ENCODE data around the gene HS1BP3.

HS1BP3 gene

DNA sequence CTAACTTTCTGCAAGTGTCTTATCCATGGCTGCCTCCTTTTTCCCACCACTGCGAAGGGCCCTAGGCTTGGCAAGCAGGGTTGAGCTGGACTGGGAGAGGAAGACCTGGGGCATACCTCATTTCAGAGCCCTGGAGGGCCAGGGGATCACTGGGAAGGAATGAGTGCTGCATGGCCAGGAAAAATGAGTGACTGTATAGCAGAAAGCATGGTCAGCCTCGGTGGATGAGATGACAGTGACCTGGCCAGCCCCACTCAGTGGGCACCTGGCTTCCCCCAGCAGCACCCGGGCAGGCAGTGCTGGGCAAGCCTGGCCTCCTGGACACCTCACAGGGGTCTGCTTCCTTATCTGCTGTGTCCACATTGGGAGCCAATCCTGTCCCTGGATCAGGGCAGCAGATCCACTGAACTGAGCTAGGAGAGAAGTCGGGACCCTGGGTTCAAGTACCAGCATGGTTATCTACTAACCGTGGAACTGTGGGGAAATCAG lies 76.4 kb downstream of the HS1BP3 start:
- no peak overlapping the region for H3K4me3 ChIP-seq (replicated peaks in 1 of 2; ENCODE audit: low read depth in 2 of 2, low read length in 2 of 2)
- DNase-seq (ENCODE audit: low read depth in 2 of 2), result no peak
- no peak for TF ChIP-seq CTCF (IDR thresholded peaks at IDR 0.05; ENCODE audit: low read depth, low read length)

DNA sequence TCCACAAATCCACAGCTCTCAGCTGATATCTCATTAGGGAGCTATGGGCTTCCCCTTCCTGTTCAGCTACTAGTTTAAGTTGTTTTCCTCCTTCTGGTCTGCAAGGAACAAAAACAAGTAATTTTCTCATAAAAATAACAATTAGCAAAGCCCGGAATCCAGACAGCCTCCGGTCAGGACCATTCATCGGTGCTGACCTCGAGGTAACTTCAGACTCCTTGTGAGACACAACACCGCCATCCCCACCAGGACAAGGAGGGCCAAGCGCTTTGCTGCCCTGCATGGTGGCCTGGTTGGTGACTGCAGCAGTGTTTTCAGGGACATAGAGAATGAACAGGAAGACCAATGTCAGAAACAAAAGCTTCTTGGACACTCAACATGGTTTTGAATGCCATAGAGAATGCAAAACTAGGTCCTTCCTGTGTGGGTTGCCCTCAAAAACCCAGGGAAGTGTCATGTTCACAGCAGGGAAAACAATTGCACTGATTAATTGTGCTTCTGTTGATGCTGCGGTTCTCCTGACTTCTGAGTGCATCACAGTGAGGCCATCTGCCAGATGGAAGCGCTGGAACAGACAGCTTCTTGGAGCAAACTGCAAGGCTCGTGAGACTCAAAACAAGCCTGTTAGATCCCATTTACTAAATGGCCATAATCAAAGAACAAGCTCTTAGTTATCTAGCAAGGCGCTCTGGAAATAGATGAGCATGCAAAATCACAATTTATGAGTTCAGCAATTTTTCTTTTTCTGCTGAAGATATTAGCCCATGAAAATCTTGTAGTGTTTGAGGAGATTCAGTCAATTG lies 77.1 kb downstream of the HS1BP3 start:
- H3K4me3 ChIP-seq (replicated peaks in 1 of 2; ENCODE audit: low read depth in 2 of 2, low read length in 2 of 2), result no peak overlapping the region
- peak; percentile 60 to 86 for DNase-seq (ENCODE audit: low read depth in 2 of 2)
- no peak for TF ChIP-seq CTCF (IDR thresholded peaks at IDR 0.05; ENCODE audit: low read depth, low read length)

- H3K4me3 ChIP-seq (replicated peaks in 1 of 2; ENCODE audit: low read depth in 2 of 2, low read length in 2 of 2), result no peak overlapping the region
- TF ChIP-seq CTCF (IDR thresholded peaks at IDR 0.05; ENCODE audit: low read depth, low read length), result no peak
- DNase-seq (ENCODE audit: low read depth in 2 of 2), result no peak
Measured at GRCh38 chr2:20572221-20572620, 78.7 kb downstream of the HS1BP3 start.

GRCh38 chr2:20571644-20572215 lies 79.2 kb downstream of the HS1BP3 start:
- DNase-seq (ENCODE audit: low read depth in 2 of 2), result peak in 1 of 2 donors; percentile 56
- no peak overlapping the region for H3K4me3 ChIP-seq (replicated peaks in 1 of 2; ENCODE audit: low read depth in 2 of 2, low read length in 2 of 2)
- no peak for TF ChIP-seq CTCF (IDR thresholded peaks at IDR 0.05; ENCODE audit: low read depth, low read length)

DNA sequence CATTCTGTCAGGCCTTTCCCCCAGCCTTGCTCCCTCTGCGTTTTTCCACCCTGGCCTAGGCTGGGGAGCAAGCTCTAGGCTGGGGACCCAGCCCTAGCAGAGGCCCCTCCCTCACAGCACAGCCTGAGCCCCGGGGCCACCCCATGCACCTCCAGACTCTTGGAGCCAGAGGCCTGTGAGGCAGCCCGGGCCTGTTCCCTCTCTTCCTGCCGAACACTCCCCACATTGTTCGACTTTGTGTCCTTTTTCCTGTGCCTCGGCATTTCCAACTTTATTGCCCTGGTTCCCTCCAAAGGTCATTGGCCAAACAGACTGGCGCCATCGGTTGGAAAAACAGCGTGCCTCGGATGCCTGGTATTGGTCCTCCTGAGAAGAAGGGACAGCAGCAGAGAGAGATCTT lies 79.7 kb downstream of the HS1BP3 start:
- TF ChIP-seq CTCF (IDR thresholded peaks at IDR 0.05; ENCODE audit: low read depth, low read length), result no peak
- H3K4me3 ChIP-seq (replicated peaks in 1 of 2; ENCODE audit: low read depth in 2 of 2, low read length in 2 of 2), result no peak overlapping the region
- no peak for DNase-seq (ENCODE audit: low read depth in 2 of 2)

DNA sequence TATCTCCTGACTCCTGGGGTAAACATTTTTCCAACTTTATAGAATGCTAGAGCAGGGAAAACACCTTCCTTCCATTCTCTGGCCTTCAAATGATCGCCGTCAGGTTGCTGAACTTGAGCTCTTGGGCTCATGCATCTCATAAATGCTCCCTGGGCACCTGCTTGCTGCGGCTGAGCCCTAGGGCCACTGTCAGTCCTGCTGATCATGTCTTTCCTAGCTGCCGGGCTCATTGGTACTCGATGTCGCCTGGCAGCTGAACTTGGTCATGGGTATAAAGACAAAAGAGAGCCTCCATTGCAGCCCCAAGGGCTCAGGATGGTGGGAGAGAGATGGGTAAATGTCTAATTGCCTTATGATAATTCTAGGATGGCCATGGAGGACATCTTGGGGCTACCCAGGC lies 80.6 kb downstream of the HS1BP3 start:
- no peak for DNase-seq (ENCODE audit: low read depth in 2 of 2)
- no peak for TF ChIP-seq CTCF (IDR thresholded peaks at IDR 0.05; ENCODE audit: low read depth, low read length)
- H3K4me3 ChIP-seq (replicated peaks in 1 of 2; ENCODE audit: low read depth in 2 of 2, low read length in 2 of 2), result no peak overlapping the region

Data from cardiac fibroblast (primary cell).